Measurements from ENCODE around the gene DDX59.

GRCh38 chr1:200675588-200675852, 5.8 kb upstream of the DDX59 start:
- TF ChIP-seq CTCF (conservative IDR thresholded peaks at IDR 0.05), result no peak
- no peak for TF ChIP-seq EZH2 (IDR thresholded peaks at IDR 0.05; ENCODE audit: low read depth)
